ENCODE measurements around the gene TMEM69.

DNA sequence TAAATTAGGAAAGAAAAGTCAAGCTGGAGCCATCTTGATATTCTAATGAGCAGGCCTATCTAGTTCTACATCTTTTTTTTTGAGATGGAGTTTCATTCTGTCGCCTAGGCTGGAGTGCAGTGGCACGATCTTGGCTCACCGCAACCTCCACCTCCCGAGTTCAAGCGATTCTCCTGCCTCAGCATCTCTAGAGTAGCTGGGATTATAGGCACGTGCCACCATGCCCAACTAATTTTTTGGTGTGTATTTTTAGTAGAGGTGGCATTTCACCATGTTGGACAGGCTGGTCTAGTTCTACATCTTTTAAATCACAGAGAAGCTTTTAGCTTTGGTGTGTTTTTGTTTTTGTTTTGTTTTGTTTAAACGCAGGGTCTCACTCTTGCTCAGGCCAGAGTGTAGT lies 6.8 kb downstream of the TMEM69 start:
- TF ChIP-seq POLR2A (IDR thresholded peaks at IDR 0.05; ENCODE audit: low read depth, low read length) (no peak), POLR2AphosphoS5 (IDR thresholded peaks at IDR 0.05; ENCODE audit: low read depth, low read length) (no peak)

All from GM12892 (cell line).